Caco-2 (cell line): Measurements from ENCODE around the gene NUDCD3. TPM values are rescaled to one million over a fixed set of nuclear protein-coding genes. Genes with fewer than 3 reads are reported as not detected.

Experiments used
- BruUV-seq: library from RNA; stranded (reverse); fragments of 400-500 nt; replicated peaks from 2 replicates; lab custom pipeline; 2021; lab: Mats Ljungman, UMichigan
- CTCF ChIA-PET: fragments of 300-600 bp; sonication (Branson Sonifier 250); formaldehyde crosslinking; loops from one replicate; lab custom pipeline; 2022; ENCODE audit warnings: antibody characterized with exemption; lab: Charles Lee
- POLR2A ChIA-PET: fragments of 300-600 bp; sonication (Branson Sonifier 250); formaldehyde crosslinking; loops from one replicate; lab custom pipeline; 2022; ENCODE audit warnings: antibody characterized with exemption; lab: Charles Lee
- DNase-seq, 2 experiments: peaks; one replicate each; pipeline versions ENCODE4 v3.0.0 to v3.0.0-alpha.2; 2020 to 2022
- H3K27me3 ChIP-seq: replicated peaks from 2 replicates; pipeline ENCODE4 v1.6.0; 2011; ENCODE audit warnings: low read length; ENCODE audit not compliant: control insufficient read depth, insufficient read depth
- H3K36me3 ChIP-seq: 2 replicates; pipeline ENCODE4 v1.5.1; 2011; ENCODE audit warnings: low read length; ENCODE audit not compliant: control insufficient read depth, insufficient read depth
- H3K4me1 ChIP-seq: fragments of 250-450 bp; sonication (Bioruptor Pico); 2 replicates; pipeline ENCODE4 v1.5.1; 2020; ENCODE audit warnings: mild to moderate bottlenecking
- H3K4me3 ChIP-seq: 2 replicates; pipeline ENCODE4 v1.5.1; 2011; ENCODE audit warnings: low read depth, mild to moderate bottlenecking, control low read depth, low read length
- H3K9me3 ChIP-seq: fragments of 250-450 bp; sonication (Bioruptor Pico); 2 replicates; pipeline ENCODE4 v1.5.1; 2020; ENCODE audit warnings: mild to moderate bottlenecking, moderate library complexity
- H3K27ac Mint-ChIP-seq: one replicate; pipeline ENCODE4 v1.8.0; 2022; ENCODE audit warnings: mixed read lengths; ENCODE audit not compliant: unreplicated experiment
- H3K27me3 Mint-ChIP-seq: one replicate; pipeline ENCODE4 v1.8.0; 2022; ENCODE audit warnings: mixed read lengths; ENCODE audit not compliant: insufficient read depth, unreplicated experiment
- H3K36me3 Mint-ChIP-seq: one replicate; pipeline ENCODE4 v1.8.0; 2022; ENCODE audit warnings: mild to moderate bottlenecking, mixed read lengths; ENCODE audit not compliant: insufficient read depth, unreplicated experiment
- H3K4me1 Mint-ChIP-seq: one replicate; pipeline ENCODE4 v1.8.0; 2022; ENCODE audit warnings: low read depth, mixed read lengths; ENCODE audit not compliant: unreplicated experiment
- H3K4me3 Mint-ChIP-seq: one replicate; pipeline ENCODE4 v1.8.0; 2022; ENCODE audit warnings: mild to moderate bottlenecking, moderate library complexity, mixed read lengths; ENCODE audit not compliant: unreplicated experiment
- H3K9me3 Mint-ChIP-seq: one replicate; pipeline ENCODE4 v1.8.0; 2022; ENCODE audit warnings: mixed read lengths; ENCODE audit not compliant: unreplicated experiment
- CTCF ChIP-seq, 2 experiments: fragments of 200-600 bp in 1 of 2; IDR thresholded peaks; 1 replicate in 1 of 2; 2 replicates in 1 of 2; pipeline versions ENCODE4 v1.5.1 to v1.8.0; 2011 to 2022; ENCODE audit warnings: antibody characterized with exemption in 1 of 2, control low read depth in 1 of 2, inconsistent platforms in 1 of 2, low read depth in 1 of 2, low read length in 1 of 2, mild to moderate bottlenecking in 1 of 2, moderate library complexity in 1 of 2; ENCODE audit not compliant: insufficient read depth in 1 of 2, severe bottlenecking in 1 of 2, unreplicated experiment in 1 of 2
- intact Hi-C: fragments of 100-400 bp; cut with micrococcal nuclease; formaldehyde crosslinking; loops from one replicate; pipeline ENCODE4 v1.10.0; 2022; ENCODE audit not compliant: unreplicated experiment
- total RNA-seq: library from RNA; stranded (reverse); gene quantifications from 2 replicates; pipeline ENCODE4 v1.2.3, GENCODE V29; 2022

Gene NUDCD3
- total RNA-seq, 1 experiment from 2014 or later, result 116 TPM

- no peak for DNase-seq
- Histone ChIP-seq H3K4me1 (peaks cover 31% of the 10 kb centered on the region), H3K27me3 (no peaks in the 10 kb centered on the region), H3K4me3 (no peak overlapping the region), H3K36me3 (peaks cover 1% of the 10 kb centered on the region), H3K9me3 (no peaks in the 10 kb centered on the region)
- Mint-ChIP-seq H3K27me3 (no peaks in the 10 kb centered on the region), H3K9me3 (no peaks in the 10 kb centered on the region), H3K4me1 (peaks cover 27% of the 10 kb centered on the region), H3K36me3 (peaks cover 3% of the 10 kb centered on the region), H3K4me3 (no peak overlapping the region), H3K27ac (no peak overlapping the region)
- intact Hi-C loops, result no loop called here
- no peak for TF ChIP-seq CTCF (IDR thresholded peaks at IDR 0.05; ENCODE audit: insufficient read depth in 1 of 2, low read depth in 1 of 2, low read length in 1 of 2, severe bottlenecking in 1 of 2, unreplicated experiment in 1 of 2)
- BruUV-seq, result no TSS peak
- POLR2A ChIA-PET, result no interaction called here
- CTCF ChIA-PET, result no interaction called here
Measured at GRCh38 chr7:44538798-44539668, 48.6 kb upstream of the NUDCD3 start.

GRCh38 chr7:44538093-44538797, 47.8 kb upstream of the NUDCD3 start:
- Mint-ChIP-seq H3K4me1 (peaks cover 26% of the 10 kb centered on the region), H3K4me3 (no peak overlapping the region), H3K9me3 (no peaks in the 10 kb centered on the region), H3K27me3 (no peaks in the 10 kb centered on the region), H3K36me3 (peaks cover 5% of the 10 kb centered on the region), H3K27ac (no peak overlapping the region)
- intact Hi-C loops, result no loop called here
- no peak for TF ChIP-seq CTCF (IDR thresholded peaks at IDR 0.05; ENCODE audit: insufficient read depth in 1 of 2, low read depth in 1 of 2, low read length in 1 of 2, severe bottlenecking in 1 of 2, unreplicated experiment in 1 of 2)
- Histone ChIP-seq H3K36me3 (peaks cover 1% of the 10 kb centered on the region), H3K4me3 (no peak overlapping the region), H3K4me1 (peaks cover 25% of the 10 kb centered on the region), H3K27me3 (no peaks in the 10 kb centered on the region), H3K9me3 (no peaks in the 10 kb centered on the region)
- no TSS peak for BruUV-seq
- CTCF ChIA-PET, result no interaction called here
- POLR2A ChIA-PET, result no interaction called here
- DNase-seq, result no peak

GRCh38 chr7:44537442-44537841, 47.0 kb upstream of the NUDCD3 start:
- H3K9me3 ChIP-seq, result no peaks in the 10 kb centered on the region
- DNase-seq, result no peak
- BruUV-seq, result no TSS peak
- Mint-ChIP-seq H3K4me3 (no peak overlapping the region), H3K27me3 (no peaks in the 10 kb centered on the region), H3K4me1 (peaks cover 18% of the 10 kb centered on the region), H3K27ac (no peak overlapping the region), H3K36me3 (peaks cover 5% of the 10 kb centered on the region), H3K9me3 (no peaks in the 10 kb centered on the region)
- no peaks in the 10 kb centered on the region for H3K27me3 ChIP-seq
- H3K36me3 ChIP-seq, result peaks cover 1% of the 10 kb centered on the region
- CTCF ChIA-PET, result interaction anchor here (0.7 kb wide), 1 partner anchor 199 kb away, joined by 3 read pairs; no protein-coding TSS in a partner anchor
- H3K4me3 ChIP-seq, result no peak overlapping the region
- POLR2A ChIA-PET, result no interaction called here
- no peak for TF ChIP-seq CTCF (IDR thresholded peaks at IDR 0.05; ENCODE audit: insufficient read depth in 1 of 2, low read depth in 1 of 2, low read length in 1 of 2, severe bottlenecking in 1 of 2, unreplicated experiment in 1 of 2)
- intact Hi-C loops, result no loop called here
- peaks cover 20% of the 10 kb centered on the region for H3K4me1 ChIP-seq
